D341Med (cell line): ENCODE data around the gene DEK.
"Not testable (repeated sequence)": the region's sequence is repeated elsewhere in the genome, so short reads cannot be mapped to it uniquely, and the experiment has no call there.

Source experiments
- DNase-seq: peaks from one replicate; pipeline ENCODE4 v3.0.0; 2012; ENCODE audit warnings: low spot score

Gene DEK

DNA sequence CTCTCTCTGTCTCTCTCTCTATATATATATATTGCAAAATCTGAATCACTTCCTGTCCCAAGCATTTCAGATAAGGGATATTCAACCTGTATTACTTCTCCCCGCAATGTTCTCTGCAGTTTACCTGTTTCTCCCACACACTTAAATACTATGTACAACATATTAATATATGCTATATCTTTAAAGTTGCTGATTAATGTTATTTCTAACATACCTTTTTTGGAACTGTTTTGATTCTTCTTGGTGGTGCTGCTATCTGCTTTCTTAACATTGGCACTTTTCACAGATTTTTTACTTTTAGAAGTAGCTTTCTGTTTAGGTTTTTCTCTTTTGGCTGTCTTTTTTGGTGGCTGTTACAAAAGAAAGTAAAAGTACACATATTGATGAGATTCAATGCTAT is 27.2 kb downstream of the DEK start:
- no peak for DNase-seq

DNA sequence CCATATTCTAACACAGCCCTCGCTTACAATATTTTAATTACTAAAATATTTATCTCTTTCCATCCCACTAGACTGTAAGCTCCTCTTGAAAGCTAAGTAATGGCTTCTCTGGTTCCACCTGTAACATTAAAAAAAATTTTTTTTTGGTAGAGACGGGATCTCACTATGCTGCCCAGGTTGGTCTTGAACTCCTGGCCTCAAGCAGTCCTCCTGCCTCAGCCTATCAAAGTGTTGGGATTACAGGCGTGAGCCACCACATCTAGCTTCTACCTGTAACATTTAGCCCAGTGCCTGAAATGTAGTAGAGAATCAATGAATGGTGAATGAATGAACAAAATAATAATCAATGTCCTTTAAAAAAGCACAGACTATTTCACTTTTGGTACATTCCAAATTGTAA is 28.8 kb downstream of the DEK start:
- DNase-seq: no peak

DNA sequence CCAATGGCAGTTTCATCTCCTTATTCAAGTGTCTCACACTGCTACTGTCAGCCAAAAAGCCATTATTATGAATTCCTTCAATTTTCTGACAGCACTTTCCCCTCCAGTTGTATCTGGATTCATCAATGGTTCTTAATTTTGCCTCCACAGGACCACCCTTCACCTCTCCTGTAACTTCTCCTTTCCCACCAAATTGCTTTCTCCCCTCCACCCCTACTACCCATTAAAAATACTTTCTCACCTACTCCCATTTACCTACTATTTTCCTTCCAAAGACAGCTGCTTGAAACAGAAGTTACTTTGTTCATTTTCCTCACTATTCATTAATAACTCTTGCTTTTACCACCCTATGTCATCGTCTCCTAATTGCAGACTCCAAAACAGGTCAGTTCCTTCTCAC is 29.8 kb downstream of the DEK start:
- DNase-seq: no peak

DNA sequence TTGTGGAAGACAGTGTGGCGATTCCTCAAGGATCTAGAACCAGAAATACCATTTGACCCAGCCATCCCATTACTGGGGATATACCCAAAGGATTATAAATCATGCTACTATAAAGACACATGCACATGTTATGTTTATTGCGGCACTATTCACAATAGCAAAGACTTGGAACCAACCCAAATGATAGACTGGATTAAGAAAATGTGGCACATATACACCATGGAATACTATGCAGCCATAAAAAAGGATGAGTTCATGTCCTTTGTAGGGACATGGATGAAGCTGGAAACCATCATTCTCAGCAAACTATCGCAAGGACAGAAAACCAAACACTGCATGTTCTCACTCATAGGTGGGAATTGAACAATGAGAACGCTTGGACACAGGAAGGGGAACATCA is 30.6 kb downstream of the DEK start:
- DNase-seq: not testable (repeated sequence)

DNA sequence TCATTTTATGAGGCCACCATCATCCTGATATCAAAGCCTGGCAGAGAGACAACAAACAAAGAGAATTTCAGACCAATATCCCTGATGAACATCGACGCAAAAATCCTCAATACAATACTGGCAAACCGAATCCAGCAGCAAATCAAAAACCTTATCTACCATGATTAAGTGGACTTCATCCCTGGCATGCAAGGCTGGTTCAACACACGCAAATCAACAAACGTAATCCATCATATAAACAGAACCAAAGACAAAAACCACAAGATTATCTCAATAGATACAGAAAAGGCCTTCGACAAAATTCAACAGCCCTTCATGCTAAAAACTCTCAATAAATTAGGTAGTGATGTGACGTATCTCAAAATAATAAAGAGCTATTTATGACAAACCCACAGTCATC is 32.5 kb downstream of the DEK start:
- DNase-seq: not testable (repeated sequence)

DNA sequence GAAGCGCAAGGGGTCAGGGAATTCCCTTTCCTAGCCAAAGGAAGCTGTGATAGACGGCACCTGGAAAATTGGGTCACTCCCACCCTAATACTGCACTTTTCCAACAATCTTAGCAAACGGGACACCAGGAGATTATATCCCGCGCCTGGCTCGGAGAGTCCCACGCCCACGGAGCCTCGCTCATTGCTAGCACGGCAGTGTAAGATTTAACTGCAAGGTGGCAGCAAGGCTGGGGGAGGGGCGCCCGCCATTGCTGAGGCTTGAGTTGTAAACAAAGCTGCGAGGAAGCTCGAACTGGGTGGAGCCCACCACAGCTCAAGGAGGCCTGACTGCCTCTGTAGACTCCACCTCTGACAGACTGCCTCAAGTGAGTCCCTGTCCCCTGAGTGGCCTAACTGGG is 35.7 kb downstream of the DEK start:
- not testable (repeated sequence) for DNase-seq

DNA sequence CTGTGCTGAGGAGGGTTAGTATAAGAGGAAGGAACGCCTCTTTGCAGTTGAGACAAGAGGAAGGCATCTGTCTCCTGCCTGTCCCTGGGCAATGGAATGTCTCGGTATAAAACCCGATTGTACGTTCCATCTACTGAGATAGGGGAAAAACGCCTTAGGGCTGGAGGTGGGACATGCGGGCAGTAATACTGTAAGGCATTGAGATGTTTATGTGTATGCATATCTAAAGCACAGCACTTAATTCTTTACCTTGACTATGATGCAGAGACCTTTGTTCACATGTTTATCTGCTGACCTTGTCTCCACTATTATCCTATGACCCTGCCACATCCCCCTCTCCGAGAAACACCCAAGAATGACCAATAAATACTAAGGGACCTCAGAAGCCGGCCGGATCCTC is 37.2 kb downstream of the DEK start:
- not testable (repeated sequence) for DNase-seq

DNA sequence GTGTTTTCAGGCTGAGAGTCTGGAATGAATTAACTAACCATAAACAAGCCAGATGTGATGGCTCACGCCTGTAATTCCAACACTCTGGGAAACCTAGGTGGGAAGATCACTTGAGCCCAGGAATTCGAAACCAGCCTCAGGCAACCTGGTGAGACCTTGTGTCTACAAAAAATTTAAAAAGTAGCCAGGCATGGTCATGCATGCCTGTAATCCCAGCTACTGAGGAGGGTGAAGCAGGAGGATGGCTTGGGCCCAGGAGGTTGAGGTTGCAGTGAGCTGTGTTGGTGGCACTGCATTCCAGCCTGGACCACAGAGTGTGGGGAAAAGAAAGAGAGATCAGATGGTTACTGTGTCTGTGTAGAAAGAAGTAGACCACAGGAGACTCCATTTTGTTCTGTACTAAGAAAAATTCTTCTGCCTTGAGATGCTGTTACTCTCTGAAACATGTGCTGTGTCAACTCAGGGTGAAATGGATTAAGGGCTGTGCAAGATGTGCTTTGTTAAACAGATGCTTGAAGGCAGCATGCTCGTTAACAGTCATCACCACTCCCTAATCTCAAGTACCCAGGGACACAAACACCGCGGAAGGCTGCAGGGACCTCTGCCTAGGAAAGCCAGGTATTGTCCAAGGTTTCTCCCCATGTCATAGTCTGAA is 37.8 kb downstream of the DEK start:
- not testable (repeated sequence) for DNase-seq

DNA sequence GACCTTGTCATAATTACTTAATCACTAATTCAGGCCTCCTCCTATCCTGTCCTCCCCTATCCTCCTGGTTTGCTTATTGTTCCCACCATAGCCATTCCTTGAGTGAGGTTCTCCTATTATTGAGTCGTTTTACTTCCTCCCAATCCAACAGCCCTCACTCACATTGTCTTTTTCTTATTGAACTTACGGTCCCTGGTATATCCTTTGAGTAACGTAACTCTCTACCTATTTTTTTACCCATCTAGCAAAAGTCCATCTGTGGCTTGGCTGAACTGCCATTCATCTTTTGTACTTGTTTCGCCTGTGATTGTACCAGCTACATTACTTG is 43.1 kb downstream of the DEK start:
- no peak for DNase-seq

DNA sequence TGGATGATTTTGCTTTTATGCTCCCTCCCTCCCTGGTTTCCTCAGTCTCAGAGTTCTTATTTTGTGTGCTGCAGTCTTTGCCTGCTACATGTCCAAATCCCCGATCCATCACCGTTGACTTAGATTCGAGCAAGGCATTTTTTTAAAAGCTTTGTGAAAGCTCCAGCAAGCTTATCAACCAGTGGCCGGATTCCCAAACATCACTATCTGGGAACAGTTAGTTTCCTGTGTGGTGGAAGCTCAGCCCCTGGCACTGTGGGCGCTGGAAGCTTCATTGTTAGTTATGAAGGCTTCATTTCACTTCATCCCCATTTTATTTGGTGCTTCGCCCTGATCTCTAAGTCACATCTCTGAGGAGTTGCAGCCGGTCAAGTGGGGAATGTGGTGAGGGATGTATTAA is 44.7 kb downstream of the DEK start:
- DNase-seq: no peak

DNA sequence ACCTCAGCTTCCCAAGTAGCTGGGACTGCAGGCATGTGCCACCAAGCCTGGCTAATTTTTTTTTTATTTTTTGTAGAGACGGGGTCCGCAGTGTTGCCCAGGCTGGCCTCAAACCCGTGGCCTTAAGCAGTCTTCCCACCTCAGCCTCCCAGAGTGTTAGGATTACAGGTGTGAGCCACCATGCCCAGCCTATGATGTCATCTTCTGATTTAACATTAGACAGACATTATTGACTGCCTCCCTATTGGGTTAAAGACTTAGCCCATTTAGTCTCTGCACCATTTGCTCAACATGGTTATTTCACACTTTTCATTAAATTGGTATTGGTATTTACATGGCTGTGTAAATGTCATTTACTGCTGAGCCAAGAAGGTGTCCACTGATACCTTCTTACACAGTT is 46.1 kb downstream of the DEK start:
- DNase-seq: no peak

DNA sequence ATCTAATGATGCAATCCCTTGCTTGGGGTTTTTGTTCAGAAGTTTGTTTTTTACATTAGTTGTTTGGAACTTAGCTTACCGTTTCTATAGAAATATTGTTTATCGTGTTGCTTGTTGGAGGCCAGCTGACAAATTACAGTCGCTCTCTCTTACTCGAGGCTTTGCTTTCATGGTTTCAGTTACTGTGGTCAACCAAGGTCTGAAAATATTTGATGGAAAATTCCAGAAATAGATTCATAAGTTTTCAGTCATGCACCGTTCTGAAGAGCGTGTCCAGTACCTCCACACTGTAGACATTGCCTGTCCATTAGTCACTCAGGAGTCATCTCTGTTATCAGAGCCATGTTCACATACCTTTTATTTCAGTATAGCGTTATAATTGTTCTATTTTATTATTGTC is 47.9 kb downstream of the DEK start:
- no peak for DNase-seq

DNA sequence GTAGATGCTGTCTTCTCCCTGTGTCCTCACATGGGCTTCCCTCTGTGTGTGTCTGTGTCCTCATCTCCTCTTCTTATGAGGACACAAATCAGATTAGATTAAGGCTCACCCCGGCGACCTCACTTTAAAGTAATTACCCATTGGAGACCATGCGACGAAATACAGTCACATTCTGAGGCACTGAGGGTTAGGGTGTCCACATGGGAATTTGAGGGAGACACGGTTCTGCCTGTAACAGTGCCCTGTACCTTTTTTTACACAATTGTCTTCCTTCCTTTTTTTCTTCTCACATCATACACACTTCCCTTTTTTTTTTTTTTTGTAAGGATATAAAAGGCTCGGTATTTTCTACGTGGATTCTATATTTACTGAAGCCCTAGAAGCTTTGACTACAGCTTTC is 48.9 kb downstream of the DEK start:
- DNase-seq: no peak

DNA sequence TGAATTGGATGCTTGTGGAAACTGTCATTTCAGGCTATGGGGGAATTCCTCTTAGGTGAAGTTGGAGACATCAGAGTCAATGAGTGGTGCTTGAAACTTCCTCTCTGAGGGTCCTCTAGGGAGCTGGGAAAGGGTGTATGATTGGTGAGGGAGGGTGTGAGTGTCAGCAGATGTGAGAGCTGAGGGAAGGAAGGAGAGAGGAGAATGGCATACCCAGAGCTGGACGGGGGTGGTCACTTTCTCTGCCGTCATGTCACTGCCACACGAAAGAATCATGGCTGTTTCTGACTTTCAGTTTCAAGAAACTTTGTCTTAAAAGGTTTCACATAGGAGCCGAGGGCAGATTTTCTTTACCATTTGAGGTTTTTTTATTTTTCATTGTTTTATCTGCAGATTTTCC is 50.3 kb downstream of the DEK start:
- no peak for DNase-seq

DNA sequence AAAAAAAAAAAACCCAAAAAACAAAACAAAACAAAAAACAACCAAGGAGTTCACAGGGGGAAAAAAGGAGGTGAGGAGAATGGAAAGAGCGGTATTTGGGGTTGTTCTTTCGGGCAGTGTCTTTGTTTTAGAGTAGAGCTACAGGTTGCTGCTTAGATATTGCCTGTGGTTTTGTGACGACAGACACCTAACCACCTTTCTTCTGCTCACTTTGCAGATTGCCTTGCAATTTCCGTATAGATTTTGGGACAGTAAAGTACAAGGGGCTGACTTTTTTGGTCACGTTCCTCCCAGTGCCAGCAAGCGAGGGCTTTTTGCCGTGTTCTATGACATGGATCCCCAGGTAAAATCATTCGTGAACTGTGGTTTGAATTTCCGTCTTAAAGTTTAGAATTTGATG is 50.9 kb downstream of the DEK start:
- DNase-seq: no peak

DNA sequence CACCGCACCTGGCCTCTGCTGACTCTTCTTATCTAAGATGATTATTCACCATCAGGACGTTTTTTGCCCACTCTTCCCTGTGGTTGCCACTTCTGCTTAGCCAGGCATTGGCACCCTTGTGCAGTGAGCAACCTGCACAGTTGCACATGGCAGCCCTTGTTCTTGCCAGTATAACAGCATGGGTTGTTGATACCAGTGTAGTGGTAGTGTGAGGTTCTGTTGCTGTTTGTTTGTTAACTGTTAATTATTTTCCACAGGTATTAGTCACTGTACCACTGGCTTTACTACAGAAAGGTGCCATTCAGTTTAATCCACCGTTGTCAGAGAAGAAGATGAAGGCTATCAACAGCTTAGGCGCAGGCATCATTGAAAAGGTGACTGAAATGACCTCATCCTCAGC is 52.1 kb downstream of the DEK start:
- DNase-seq: no peak

DNA sequence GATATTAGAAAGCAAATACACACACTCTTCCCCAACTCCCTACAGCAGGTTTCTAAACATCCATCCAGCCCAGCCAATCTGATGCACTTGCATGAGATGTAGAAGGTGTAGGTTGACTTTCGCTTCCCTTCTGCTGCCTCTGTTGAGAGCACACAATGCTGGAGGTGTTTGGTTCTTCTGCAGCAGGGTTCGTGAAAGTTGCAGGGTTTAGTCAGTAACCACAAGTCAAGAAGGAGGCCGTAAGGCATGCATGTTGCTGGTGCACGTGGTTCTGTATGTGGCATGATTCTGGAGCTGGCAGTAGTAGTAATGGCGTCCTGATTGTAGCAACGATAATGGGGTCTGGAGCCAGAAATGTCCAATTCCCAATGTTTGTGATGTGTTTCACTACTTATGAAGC is 53.0 kb downstream of the DEK start:
- no peak for DNase-seq

DNA sequence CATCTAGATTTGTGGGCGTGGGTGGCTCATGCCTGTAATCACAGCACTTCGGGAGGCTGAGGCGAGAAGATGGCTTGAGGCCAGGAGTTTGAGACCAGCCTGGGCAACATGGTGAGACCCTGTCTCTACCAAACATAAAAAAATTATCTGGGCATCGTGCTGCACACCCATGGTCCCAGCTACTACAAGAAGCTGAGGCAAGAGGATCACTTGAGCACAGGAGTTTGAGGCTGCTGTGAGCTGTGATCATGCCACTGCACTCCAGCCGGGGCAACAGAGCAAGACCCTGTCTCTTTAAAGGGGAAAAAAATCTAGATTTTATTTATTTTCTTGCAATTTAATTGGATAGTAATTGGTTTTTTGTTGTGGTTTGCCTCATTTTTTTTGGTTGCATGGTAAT is 53.6 kb downstream of the DEK start:
- no peak for DNase-seq

DNA sequence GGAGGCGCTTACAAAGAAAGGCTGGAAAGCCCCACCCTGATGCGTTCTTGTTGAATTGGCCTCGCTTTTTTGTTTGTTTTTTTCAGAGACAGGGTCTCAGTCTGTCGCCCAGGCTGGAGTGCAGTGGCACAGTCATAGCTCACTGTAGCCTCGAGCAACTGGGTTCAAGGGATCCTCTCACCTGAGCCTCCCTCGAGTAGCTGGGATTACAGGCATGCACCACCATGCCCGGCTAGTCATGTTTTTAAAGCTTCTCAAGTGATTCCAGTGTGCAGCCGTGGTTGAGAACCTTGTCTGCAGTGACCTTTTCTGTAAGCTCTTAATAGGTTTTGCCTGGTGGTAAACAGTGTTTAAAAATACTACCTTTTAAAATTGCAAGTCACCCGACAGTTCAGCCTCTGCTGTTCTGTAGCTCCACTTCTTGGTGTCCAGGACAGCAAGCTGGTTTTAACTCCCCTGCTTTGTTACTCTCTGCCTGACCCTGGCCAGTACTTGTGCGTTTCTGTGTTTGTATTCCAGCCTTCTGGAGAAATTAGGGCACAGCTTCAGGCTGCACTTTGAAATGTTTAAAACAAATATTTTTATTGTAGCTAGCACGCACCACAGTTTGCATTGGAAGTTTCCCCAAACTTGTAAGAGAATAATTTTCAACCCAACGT is 54.7 kb downstream of the DEK start:
- DNase-seq: no peak

DNA sequence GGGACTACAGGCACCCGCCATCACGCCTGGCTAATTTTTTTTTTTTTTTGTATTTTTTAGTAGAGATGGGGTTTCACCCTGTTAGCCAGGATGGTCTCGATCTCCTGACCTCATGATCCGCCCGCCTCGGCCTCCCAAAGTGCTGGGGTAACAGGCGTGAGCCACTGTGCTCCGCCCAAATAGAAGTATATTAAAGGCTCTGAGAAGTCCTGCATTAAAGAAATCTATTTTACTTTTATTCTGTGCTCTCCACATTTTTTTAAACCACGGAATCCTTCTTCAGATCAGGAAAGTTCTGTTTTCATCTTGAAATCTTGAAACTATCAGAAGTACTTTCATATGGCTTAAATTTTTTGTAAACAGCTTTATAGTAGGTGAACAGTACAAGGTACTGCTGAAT is 55.6 kb downstream of the DEK start:
- not testable (repeated sequence) for DNase-seq

DNA sequence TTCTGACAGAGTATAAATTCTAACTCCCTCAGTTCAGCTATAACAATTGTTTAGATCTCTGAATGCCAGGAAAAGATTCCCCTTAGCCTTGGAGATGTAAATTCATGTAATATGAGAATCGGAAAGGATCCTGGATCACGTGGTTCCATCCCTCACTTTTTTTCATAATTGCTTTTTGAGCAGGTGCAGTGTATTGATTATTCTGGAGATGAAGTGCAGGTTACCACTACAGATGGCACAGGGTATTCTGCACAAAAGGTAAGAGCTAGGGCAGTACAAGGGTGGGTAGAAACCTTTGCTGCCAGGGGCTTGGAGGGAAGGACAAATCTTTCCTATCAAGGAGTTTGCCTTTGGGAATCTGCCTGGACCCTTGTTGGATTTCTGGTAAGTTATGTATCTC is 56.4 kb downstream of the DEK start:
- no peak for DNase-seq

DNA sequence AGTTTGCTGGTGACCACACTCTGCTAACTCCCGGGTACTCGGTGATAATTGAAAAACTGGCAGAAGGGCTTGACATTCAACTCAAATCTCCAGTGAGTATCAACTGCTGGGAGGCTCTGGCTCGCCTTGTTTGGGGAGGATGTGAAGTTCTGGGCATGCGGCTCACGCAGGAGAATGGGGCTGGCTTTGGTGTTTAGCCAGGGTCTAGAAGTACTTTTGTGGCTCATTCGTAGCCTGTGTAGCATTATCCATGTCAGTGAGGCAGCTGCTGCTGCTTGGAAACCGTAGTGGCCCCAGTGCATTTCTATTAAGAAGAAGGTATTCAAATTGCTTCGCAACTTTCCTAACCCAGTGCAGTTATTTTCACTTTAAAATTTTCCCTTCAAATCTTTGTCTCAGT is 56.9 kb downstream of the DEK start:
- DNase-seq: no peak

DNA sequence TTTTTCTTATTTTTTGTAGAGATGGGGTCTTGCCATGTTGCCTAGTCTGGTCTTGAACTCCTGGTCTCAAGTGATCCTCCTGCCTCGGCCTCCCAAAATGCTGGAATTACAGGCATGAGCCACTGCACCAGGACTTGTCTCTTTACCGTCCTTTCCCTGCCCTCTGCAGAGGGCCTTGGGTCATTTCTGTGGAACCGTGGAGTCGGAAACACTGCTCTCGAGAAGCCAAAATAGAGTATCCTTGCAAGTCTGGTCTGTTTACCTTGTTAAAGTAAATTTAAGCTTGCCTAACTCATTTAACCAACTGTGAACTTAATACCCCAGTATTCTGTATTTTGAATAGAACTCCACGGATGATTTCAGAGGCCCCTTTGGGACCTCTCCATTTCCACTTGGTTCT is 57.7 kb downstream of the DEK start:
- DNase-seq: no peak

DNA sequence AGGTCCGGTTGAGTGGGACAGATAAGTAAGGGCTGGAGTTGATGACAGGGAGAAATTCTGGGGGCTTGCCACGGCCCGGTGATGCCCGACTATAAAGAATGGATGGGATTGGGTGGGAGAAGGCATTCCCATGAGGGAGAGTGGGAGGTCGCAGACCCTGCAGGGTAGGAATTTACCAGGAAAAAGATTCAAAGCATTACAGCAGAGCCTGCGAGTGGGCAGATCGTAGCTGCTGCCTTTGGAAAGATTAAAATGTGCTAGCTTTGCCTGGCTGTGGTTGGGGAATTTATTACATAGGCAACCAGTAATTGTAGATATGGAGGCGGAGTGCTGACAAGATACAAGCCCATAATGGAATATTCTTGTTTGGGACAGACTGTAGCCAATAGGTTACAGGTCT is 59.6 kb downstream of the DEK start:
- DNase-seq: no peak

DNA sequence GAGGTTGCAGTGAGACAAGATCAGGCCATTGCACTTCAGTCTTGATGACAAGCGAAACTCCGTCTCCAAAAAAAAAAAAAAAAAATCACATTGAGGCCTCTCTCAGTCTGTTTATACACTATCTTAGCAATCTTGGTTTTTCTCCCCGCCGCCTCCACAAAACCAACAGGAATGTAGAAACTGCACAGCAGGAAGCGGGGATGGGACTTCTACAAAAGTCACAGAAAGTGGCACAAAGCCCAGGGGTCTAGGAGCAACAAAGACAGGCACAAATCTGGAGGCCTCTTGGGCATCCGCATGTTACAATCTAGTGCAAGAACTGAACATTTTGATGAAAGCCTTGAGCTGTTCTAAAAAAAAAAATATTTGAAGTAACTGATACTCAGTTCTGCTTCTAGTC is 60.5 kb downstream of the DEK start:
- no peak for DNase-seq
